Measurements from ENCODE around the gene SEPTIN6.

GRCh38 chrX:119708936-119709335 is 16.0 kb upstream of the SEPTIN6 start:
- TF ChIP-seq, protein P1, sequence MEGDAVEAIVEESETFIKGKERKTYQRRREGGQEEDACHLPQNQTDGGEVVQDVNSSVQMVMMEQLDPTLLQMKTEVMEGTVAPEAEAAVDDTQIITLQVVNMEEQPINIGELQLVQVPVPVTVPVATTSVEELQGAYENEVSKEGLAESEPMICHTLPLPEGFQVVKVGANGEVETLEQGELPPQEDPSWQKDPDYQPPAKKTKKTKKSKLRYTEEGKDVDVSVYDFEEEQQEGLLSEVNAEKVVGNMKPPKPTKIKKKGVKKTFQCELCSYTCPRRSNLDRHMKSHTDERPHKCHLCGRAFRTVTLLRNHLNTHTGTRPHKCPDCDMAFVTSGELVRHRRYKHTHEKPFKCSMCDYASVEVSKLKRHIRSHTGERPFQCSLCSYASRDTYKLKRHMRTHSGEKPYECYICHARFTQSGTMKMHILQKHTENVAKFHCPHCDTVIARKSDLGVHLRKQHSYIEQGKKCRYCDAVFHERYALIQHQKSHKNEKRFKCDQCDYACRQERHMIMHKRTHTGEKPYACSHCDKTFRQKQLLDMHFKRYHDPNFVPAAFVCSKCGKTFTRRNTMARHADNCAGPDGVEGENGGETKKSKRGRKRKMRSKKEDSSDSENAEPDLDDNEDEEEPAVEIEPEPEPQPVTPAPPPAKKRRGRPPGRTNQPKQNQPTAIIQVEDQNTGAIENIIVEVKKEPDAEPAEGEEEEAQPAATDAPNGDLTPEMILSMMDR (IDR thresholded peaks at IDR 0.05): no peak
- no peak for TF ChIP-seq EZH2 (IDR thresholded peaks at IDR 0.05; ENCODE audit: borderline replicate concordance, insufficient read depth, low read depth, low read length, poor library complexity, severe bottlenecking)
